NCI-H524 treated with DMSO at 0.1 percent for 48 hours (cell line): ENCODE data around the gene CCT6B.

Source experiments
- DNase-seq: peaks from one replicate; lab custom pipeline; 2025; lab: John Stamatoyannopoulos, UW

Gene CCT6B

DNA sequence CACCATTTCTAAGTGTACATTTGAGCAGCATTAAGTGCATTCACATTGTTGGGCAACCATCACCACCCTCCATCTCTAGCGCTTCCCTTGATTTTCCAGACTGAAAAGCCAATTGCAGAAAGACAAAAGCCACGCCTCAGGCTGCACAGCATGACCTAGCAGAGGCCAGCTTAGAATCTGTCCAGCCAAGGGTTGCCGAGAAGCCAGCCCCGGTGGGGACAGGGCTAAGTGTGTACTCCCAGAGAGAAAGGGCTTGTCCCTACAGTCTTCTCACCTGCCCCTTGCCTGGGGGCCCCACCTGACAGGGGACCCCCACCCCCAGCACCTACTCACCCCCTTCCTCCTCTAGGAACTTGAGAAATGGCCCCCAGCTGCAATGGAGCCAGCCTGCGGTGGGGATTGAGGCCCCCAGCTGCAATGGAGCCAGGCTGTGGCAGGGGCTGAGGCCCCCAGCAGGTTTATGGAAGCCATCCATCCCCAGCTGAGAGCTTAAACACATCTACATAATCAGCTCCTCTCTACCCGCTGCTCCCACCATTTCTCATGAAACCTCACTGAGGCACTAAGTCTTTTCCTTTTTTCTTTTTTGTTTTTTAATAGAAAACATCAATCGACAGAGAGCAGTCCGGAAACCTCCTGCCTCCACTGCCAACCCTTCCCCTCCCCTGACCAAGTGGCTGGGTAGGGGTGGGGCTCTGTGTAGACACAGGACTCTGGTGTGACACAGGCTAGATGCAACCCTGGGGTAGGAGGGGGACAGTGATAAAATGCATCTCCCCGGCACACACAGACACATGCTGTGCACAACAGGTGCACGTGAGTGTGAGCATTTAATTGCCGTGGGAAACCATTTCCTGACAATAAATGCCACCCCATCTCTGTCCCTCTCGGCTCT lies 77.9 kb downstream of the CCT6B start:
- no peak for DNase-seq

DNA sequence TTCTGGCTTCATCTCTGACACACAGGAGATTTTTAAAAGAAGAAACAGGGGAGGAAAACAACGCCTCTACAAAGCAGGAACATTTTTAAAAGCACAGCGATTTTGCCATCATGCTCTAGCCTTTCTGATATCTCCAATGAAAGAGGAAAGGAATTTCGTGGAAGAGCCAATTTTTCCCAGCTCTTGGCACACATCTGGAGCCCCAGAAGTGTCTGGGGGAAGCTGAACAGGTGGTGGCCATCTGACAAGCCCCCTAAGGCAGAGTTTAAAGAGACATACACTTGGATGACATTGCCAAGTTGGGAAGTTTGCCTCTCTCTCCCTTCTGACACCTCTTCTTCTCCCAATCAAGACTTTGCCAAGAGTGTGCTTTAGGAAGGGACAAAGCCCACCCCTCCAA lies 82.1 kb downstream of the CCT6B start:
- DNase-seq: no peak
